ENCODE data around the gene ATAD3C.
"Not testable (repeated sequence)": the region's sequence is repeated elsewhere in the genome, so short reads cannot be mapped to it uniquely, and the experiment has no call there.

The ATAD3C gene

DNA sequence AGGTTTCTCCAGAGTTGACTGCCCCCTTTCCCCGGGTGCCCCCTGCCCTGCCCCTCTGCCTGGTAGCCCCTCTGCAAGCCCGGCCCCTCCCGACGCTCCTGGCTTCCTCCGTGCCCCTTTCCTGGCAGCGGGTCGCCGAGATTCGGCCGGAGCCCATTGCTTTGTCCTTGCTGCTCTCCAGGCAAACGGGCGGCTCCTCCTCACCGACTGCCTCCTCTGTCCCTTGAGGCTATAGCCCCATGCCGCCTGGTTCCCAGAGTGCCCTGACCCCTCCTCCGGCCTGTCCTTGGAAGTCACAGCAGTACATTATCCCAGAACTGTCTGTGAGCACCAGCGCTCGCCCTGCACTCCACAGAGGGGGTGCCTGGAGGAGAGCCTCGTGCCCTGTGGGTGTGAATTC, 64.2 kb downstream of the ATAD3C start:
- not testable (repeated sequence) for DNase-seq

DNA sequence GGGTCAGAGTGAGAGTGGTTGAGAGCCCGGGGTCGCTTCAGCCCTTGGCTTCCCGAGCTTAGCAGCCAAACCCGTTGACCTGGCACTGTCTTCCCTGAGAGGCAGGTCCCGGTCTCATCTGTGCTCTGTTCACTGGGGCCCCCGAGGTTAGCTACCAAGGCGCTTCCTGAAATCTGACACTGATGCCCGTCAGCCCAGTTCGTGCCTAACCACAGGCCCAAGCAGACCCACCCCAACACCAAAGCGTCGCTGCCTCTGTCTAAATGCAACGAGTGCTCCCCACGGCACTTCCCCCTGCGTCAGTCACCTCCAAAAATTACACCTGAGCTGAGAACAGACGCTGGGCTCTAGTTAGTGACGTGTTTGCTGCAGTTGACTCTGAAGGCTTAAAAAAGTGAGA, 64.9 kb downstream of the ATAD3C start:
- DNase-seq, result not testable (repeated sequence)

DNA sequence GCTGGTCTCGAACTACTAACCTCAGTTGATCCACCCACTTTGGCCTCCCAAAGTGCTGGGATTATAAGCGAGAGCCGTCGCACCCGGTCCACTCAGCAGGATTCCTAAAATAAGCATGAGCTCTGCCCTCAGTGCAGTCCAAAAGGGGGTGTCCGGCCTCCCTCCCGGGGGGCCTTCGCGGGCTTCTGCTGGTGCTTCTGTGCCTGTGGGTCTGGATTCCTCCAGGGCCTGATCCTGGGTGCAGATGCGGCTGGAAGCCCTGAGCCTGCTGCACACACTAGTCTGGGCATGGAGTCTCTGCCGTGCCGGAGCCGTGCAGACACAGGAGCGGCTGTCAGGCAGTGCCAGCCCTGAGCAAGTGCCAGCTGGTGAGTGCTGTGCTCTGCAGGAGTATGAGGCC, 67.4 kb downstream of the ATAD3C start:
- not testable (repeated sequence) for DNase-seq

DNA sequence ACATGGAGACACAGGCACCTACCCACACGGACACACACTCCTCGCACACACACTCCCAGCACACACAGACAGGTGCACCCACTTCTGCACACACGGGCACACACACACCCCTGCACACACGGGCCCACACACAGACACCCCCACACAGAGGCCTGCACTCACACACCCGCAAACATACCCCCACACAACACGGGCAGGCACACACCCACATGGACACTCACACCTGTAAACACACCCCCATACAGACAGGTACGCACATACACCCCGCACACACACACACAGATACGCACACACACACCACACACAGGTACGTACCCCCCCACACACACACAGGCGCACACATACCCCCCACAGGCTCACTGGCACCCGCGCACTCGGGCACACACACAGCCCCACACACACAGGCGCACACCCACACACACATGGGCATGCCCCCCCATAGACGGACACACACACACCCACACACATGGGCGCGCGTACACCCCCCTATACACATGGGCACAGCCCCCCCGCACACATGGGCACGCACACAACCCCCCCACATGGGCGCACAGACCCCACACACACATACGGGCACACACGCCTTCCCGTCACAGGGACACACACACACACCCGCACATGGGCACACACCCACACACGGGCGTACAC, 68.6 kb downstream of the ATAD3C start:
- no peak for DNase-seq

DNA sequence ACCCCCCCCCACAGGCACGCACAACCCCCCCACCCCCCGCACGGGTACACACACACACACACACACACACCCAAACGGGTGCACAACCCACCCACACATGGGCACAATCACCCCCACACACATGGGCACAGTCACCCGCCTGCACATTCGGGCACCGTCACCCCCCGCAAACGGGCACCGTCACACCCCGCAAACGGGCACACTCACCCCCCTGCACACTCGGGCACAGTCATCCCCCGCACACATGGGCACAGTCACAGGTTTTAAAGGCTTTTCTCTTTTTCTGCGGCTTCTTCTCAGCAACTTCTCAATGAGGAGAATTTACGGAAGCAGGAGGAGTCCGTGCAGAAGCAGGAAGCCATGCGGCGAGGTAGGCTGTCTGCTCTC, 69.1 kb downstream of the ATAD3C start:
- not testable (repeated sequence) for DNase-seq

All from midbrain (tissue), 1 donor.